ENCODE data around the gene CDHR5. TPM values are rescaled to one million over a fixed set of nuclear protein-coding genes. Genes with fewer than 3 reads are reported as not detected.

The CDHR5 gene
- total RNA-seq, 6 experiments from 2014 or later = not detected

DNA sequence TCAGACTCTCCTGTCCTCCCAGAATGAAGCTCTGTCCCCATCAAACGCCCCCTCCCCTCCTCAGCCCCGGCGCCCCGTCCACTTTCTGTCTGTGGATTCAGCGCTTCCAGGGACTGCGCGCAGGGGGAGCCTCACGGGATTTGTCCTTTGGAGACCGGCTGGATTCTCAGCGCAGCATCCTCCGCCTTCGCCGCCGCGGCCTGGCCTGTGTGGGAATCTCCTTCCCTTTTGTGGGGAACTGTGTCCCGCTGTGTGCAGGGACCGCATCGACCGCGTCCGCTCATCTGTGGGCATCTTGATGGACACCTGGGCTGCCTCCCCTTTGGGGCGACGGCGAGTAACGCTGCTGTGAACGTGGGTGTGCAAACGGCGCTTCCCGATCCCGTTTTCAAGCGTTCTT lies 3.3 kb upstream of the CDHR5 start:
- peaks cover 9% of the 10 kb centered on the region; the same call in 1 of the 2 replicates for H3K9me3 Mint-ChIP-seq
- peaks cover 21% of the 10 kb centered on the region for H3K27me3 Mint-ChIP-seq (ENCODE audit: insufficient read depth)
- H3K27ac Mint-ChIP-seq = peak overlapping the region; percentile 59
- peaks cover 29% of the 10 kb centered on the region for H3K4me1 Mint-ChIP-seq (ENCODE audit: low read depth)
- H3K36me3 Mint-ChIP-seq (ENCODE audit: low read depth) = peaks cover 11% of the 10 kb centered on the region
- no peak for DNase-seq
- TF ChIP-seq, protein P1, sequence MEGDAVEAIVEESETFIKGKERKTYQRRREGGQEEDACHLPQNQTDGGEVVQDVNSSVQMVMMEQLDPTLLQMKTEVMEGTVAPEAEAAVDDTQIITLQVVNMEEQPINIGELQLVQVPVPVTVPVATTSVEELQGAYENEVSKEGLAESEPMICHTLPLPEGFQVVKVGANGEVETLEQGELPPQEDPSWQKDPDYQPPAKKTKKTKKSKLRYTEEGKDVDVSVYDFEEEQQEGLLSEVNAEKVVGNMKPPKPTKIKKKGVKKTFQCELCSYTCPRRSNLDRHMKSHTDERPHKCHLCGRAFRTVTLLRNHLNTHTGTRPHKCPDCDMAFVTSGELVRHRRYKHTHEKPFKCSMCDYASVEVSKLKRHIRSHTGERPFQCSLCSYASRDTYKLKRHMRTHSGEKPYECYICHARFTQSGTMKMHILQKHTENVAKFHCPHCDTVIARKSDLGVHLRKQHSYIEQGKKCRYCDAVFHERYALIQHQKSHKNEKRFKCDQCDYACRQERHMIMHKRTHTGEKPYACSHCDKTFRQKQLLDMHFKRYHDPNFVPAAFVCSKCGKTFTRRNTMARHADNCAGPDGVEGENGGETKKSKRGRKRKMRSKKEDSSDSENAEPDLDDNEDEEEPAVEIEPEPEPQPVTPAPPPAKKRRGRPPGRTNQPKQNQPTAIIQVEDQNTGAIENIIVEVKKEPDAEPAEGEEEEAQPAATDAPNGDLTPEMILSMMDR (IDR thresholded peaks at IDR 0.05) = no peak
- no peak overlapping the region; the same call in 1 of the 2 replicates for H3K4me3 Mint-ChIP-seq

DNA sequence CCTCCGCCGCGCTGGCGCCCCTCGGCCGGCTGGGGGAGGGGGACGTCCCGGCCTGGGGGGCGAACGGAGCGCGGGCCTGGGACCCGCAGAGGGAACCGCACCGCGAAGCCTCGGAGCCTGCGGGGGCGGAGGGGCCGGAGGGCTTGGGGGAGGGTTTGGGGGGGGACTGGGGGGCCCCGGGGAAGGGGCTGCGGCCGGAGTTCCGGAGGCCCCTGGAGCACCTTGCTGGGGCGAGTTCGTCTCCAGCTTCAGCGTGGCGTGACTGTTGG lies 2.5 kb upstream of the CDHR5 start:
- Mint-ChIP-seq H3K4me3 (no peak overlapping the region), H3K27ac (no peak overlapping the region), H3K4me1 (ENCODE audit: low read depth) (peaks cover 29% of the 10 kb centered on the region), H3K36me3 (ENCODE audit: low read depth) (peaks cover 11% of the 10 kb centered on the region), H3K27me3 (ENCODE audit: insufficient read depth) (peaks cover 18% of the 10 kb centered on the region), H3K9me3 (peaks cover 9% of the 10 kb centered on the region; the same call in 1 of the 2 replicates)
- TF ChIP-seq, protein P1 (IDR thresholded peaks at IDR 0.05) = no peak
- no peak for DNase-seq

DNA sequence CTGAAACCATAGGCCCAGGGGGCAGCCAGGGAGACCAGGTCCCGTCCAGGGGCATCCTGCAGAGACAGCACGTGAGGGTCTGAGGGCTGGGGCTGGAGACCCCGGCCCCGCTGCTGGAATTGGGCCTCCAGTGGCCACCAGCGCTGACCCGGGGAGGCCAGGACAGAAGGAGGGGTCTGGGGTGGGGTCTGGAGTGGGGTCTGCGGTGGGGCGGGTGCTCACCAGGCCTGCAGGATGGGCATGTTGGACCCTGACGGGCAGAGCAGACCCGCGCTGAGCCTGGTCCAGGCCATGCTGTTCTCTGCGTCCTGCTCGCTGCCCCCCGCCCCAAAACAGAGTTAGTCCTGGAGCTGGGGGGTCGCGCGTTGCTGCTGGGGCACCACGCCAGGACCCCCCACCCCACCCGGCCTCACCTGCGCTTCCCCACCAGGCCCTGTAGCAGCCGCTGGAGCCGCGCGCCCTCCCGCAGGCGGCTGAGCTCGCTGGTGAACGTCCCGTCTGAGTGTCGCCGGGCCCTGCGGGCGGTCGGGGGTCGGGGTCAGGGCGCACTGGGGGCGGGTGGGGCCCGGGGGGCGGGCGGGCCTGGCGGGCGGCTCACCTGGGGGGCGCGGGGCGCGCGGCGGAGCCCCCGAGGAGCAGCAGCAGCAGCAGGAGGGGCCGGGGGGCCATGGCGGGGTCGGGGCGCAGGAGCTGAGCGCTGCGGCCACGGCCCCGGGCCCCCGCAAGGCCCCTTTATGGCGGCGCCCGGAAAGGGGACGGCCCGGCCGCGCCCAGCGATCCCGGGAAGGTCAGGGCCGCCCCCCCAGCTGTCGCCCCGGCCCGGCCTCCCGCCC lies 1.9 kb upstream of the CDHR5 start, which contains the start of gene SCT:
TSS of gene SCT (minus strand) at position 707 of the 833 bp plus-strand sequence. CDS start at position 669, 38 bp downstream.
- H3K4me3 Mint-ChIP-seq = no peak within 1 kb of the TSS
- no peak for DNase-seq
- peaks cover 9% of the 10 kb centered on the region; the same call in 1 of the 2 replicates for H3K9me3 Mint-ChIP-seq
- peaks cover 11% of the 10 kb centered on the region for H3K36me3 Mint-ChIP-seq (ENCODE audit: low read depth)
- H3K27ac Mint-ChIP-seq = no peak within 1 kb of the TSS; the same call in 1 of the 2 replicates
- TF ChIP-seq, protein P1 (IDR thresholded peaks at IDR 0.05) = no peak
- H3K27me3 Mint-ChIP-seq (ENCODE audit: insufficient read depth) = peaks cover 18% of the 10 kb centered on the region
- H3K4me1 Mint-ChIP-seq (ENCODE audit: low read depth) = peaks cover 29% of the 10 kb centered on the region

GRCh38 chr11:625636-626268 lies 997 bp upstream of the CDHR5 start:
- TF ChIP-seq, protein P1 (IDR thresholded peaks at IDR 0.05) = no peak
- H3K4me3 Mint-ChIP-seq = no peak overlapping the region
- H3K4me1 Mint-ChIP-seq (ENCODE audit: low read depth) = peaks cover 29% of the 10 kb centered on the region

GRCh38 chr11:623999-624704 lies 603 bp downstream of the CDHR5 start:
- no peak overlapping the region for H3K27ac Mint-ChIP-seq
- peaks cover 11% of the 10 kb centered on the region for H3K36me3 Mint-ChIP-seq (ENCODE audit: low read depth)
- no peak overlapping the region for H3K4me3 Mint-ChIP-seq
- TF ChIP-seq, protein P1 (IDR thresholded peaks at IDR 0.05) = no peak
- H3K4me1 Mint-ChIP-seq (ENCODE audit: low read depth) = peaks cover 25% of the 10 kb centered on the region
- H3K9me3 Mint-ChIP-seq = peaks cover 9% of the 10 kb centered on the region; the same call in 1 of the 2 replicates
- peaks cover 18% of the 10 kb centered on the region for H3K27me3 Mint-ChIP-seq (ENCODE audit: insufficient read depth)
- peak; percentile 16 for DNase-seq

More at GRCh38 chr11:625636-626268, 997 bp upstream of the CDHR5 start:
- H3K36me3 Mint-ChIP-seq (ENCODE audit: low read depth) = peaks cover 11% of the 10 kb centered on the region
- H3K9me3 Mint-ChIP-seq = peaks cover 9% of the 10 kb centered on the region; the same call in 1 of the 2 replicates
- no peak overlapping the region for H3K27ac Mint-ChIP-seq
- H3K27me3 Mint-ChIP-seq (ENCODE audit: insufficient read depth) = peaks cover 18% of the 10 kb centered on the region
- no peak for DNase-seq
